Sigmoid colon (tissue), 4 donors: ENCODE data around the gene ZFYVE1.

Experiments
- CTCF ChIP-seq, 4 experiments: fragments of 450-650 bp in 3 of 4; fragments of 200-600 bp in 1 of 4; IDR thresholded peaks; one replicate each; pipeline ENCODE4 v1.5.1; 2016 to 2019; ENCODE audit warnings: antibody characterized with exemption in 4 of 4, mild to moderate bottlenecking in 3 of 4, moderate library complexity in 2 of 4
- EP300 ChIP-seq, 4 donors: sonication (generic); formaldehyde crosslinking; IDR thresholded peaks; one replicate each; pipeline ENCODE4 v1.6.1; 2017; ENCODE audit warnings: antibody characterized with exemption in 4 of 4
- POLR2A ChIP-seq, 2 donors: fragments of 450-650 bp; IDR thresholded peaks; one replicate each; pipeline ENCODE4 v1.6.1; 2016; ENCODE audit warnings: antibody characterized with exemption in 2 of 2, mild to moderate bottlenecking in 2 of 2, moderate library complexity in 2 of 2

GRCh38 chr14:73055251-73055650 is 28.3 kb upstream of the ZFYVE1 start:
- TF ChIP-seq CTCF (IDR thresholded peaks at IDR 0.05) (no peak), POLR2A (IDR thresholded peaks at IDR 0.05) (no peak), EP300 (IDR thresholded peaks at IDR 0.05) (no peak)
